NCI-H460 (cell line): ENCODE measurements around the gene NOC4L. TPM values are rescaled to one million over a fixed set of nuclear protein-coding genes. Genes with fewer than 3 reads are reported as not detected.
A peak's percentile ranks its signal among the peaks of the same experiment; 100 is the strongest.
"Not testable (repeated sequence)": the region's sequence is repeated elsewhere in the genome, so short reads cannot be mapped to it uniquely, and the experiment has no call there.

ENCODE experiments used
- DNase-seq: peaks from one replicate; pipeline ENCODE4 v3.0.0-alpha.2; 2016; ENCODE audit warnings: low read depth; ENCODE audit errors: extremely low read depth
- polyA plus RNA-seq: library from polyadenylated mRNA; depleted of rRNA; stranded (reverse); fragments of >200 nt; gene quantifications from 2 replicates; pipeline ENCODE4 v1.2.3, GENCODE V29; 2014; cell fraction: nucleus; rRNA removed
- total RNA-seq: library from RNA; depleted of rRNA; stranded (reverse); fragments of >200 nt; shearing (Covaris generic); gene quantifications from 2 replicates; pipeline ENCODE4 v1.2.3, GENCODE V29; 2014; rRNA removed

NOC4L gene
- 26.4 and 36.5 TPM in 2 replicates for total RNA-seq
- polyA plus RNA-seq: 37.2 and 37.7 TPM in 2 replicates

DNA sequence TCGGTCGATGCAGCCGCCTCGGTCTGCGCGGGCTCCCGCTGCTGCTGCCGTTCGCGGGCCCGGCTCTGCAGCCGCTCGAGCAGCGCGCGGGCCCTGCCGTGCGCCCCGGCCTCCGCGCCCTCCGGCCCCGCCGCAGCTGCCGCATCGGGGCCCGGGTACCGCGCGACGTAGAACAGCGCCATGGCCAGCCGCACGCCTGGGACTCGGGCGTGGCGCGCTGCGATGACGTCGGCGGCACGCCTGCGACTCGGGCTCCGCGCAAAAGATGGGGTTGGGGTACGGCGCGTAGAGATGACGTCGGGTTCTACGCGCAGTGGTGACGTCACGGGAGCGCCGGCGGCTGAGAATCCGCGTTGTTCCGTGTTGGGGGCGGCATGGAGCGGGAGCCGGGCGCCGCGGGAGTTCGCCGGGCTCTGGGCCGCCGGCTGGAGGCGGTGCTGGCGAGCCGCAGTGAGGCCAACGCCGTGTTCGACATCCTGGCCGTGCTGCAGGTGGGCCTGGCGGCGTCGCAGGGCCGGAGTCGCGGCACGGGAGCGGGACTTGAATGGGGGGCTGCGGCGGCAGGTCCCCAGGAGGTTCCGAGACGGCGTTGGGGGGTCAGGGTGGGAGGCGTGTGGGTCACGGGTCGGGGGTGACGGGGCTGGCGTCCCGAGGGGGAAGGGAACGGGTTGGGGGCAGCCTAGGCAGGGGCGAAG, at the start of gene NOC4L, which contains the start of gene DDX51:
TSS of gene NOC4L (plus strand) at position 343 of the 695 bp plus-strand sequence. CDS start at position 375, 32 bp downstream.
TSS of gene DDX51 (minus strand) at position 205 of the 695 bp plus-strand sequence. CDS start at position 182, 23 bp downstream.
- peak; percentile 93 for DNase-seq

DNA sequence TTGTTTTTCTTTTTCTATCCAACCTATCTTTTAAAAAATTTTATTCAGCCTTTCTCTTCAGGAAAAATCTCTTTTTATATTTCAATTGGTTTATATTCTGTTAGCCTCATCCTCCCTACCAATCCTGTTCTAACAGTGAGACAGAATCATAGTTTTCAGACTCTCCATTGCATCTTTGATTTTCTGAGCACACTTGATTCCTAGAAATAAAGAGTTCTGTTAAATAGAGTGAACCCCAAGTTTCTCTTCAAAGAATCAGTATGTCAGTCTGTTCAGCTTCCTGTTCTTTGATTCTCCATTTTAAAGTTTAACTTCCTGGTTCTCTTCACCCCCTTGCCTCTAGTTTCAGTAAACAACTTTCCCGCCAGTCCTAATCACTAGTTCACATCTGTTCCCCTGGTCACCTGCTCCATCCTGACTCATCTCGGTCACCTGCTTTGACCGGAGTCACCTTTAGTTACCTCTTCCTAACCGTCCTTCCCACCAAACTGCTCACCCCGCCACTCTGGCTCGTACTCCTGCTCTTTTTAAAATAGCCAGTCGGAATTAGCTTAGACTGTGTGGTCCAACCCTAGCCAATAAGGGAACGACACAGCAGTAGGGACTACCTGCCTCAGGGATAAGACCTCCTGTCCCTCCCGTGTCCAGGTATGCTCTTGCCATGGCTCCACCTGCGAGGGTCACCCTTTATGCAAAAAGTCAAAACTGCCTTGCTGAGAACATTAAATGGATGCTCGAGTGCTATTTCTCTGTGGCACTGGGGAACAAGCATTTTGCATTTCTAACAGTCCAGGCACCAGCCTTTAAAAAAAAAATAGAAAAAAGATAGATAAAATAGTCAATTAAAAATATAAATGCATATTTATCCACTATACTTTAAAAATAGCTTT, 48.5 kb upstream of the NOC4L start:
- DNase-seq: no peak

DNA sequence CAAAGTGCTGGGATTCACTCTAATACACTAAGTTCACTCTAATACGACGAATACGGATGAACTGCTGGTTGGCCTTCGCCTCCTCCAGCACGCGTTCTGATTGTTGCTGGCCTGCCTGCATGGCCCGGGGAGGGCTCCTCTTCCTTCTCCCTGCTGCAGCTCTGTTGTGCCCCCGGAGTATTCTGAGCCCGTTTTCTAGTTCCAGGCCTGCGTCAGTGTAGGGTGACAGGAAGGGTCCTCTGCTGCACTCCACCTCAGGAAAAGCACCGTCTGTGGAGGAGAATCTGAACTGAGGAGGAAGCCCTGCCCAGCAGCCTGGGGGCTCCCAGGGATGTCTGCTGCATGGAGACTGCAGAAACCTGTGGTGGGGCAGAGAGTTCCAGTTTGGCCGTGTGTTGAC, 44.5 kb upstream of the NOC4L start:
- no peak for DNase-seq

DNA sequence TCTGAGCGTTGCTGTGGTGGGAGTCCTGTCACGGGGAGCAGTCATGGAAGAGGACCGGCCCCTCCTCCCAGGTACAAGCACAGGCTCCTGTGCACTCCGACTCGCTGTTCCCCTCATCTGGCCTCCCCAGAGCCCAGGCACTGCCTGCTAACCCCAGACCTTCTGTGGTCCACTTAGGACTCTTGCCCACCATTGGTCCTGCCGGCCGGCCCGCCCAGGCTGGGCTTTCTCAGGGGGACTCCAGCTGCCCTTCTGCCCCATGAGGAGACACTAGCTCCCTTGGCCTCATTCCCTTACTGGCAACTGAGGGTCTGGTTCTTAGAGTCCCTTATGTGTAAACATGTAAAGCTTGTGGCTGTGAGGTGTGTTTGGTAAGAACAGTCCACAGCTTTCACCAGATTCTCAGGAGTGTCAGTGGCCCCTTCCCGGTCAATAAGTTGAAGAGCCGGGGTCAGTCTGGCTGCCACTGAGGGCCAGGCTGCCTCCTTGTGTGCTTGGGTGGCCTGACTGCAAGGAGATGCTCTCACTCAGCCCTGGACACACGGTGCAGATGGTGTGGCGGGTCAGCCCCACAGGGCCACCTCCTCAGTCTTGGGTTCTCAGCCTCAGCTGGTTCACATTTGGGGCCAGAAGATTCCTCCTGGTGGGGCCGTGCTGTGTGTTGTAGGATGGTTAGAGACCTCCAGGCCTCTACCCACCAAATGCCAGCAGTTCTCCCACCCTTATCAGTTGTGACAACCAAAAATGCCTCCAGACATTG, 43.8 kb upstream of the NOC4L start:
- no peak for DNase-seq

DNA sequence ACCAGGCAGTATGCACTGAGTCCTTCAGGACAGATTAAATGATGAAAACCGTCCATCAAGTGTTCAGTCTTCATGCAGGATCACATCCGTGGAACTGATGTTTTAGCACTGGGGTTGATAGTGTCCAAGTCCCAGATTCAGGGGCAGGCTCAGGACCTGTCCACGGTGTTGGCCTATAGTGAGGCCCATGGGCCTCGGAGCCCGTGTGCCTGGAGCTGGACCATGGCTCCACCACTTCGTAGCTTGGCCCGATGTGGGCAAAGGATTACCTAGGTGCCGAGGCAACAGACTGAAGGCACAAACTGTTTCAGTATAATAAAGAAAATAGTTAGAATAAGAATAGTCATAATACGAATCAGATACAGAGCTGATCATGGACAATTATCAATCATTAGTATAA, 42.0 kb upstream of the NOC4L start:
- no peak for DNase-seq

DNA sequence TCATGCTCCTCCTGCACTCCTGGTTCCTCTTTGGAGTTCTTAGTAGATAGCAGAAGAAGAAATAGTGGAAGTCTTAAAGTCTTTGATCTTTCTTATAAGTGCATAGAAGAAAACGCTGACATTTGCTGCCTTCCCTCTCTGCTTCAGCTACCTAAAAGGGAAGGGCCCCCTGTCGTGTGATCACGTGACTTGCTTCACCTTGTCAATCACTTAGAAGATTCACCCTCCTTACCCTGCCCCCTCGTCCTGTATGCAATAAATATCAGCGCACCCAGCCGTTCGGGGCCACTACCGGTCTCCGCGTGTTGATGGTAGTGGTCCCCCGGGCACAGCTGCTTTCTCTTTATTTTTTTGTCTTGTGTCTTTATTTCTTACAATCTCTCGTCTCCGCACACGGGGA, 41.2 kb upstream of the NOC4L start:
- DNase-seq: not testable (repeated sequence)

DNA sequence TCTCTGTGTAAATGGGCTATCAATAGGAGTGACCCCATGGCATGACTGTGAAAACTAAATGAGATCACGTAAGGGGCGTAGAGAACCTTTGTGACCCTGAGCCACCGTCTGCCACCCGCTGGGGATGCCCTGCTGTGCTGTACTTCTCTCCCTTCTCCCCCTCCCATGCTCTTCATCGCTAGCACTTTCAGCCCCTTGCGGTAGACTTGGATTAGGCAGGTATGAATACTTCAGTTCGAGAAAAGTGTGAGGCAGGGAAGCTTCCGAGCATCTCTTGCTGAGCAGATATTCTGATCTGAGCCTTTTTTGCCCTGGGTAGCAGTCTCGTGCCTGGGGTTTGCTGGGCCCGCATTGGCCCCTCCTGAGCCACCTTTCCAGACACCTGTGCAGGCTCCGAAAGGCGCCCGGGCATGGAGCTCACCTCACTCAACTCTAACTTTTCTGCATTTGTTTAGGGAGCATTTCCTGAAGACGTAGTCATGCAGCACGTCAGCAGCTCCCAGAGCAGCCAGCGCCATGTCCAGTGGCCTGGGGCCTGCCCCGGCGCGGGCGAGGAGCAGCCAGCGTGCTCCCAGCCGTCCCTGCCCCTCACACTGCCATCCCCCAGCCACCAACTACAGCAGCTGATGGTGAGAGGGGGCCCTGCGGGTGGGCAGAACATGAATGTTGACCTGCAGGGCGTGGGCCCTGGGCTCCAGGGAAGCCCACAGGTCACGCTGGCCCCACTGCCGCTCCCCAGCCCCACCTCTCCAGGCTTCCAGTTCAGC, 40.5 kb upstream of the NOC4L start:
- DNase-seq: no peak

DNA sequence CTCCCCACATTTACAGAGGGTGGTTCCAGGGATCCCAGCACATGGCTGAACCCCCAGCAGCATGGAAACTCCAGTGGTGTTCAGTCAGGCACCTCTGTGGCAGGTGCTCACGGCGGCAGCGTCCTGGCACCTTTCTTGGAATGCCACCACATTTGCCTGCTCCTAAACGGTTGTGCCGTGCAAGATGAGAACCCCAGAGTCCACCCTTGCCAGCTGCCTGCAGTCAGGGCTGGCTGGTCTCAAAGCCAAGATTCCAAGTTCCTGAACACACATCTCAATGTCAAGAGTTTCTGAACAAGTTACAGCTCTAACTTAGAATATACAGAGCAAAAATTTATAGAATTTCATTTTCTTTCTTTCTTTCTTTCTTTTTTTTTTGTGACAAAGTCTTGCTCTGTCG, 38.8 kb upstream of the NOC4L start:
- no peak for DNase-seq

DNA sequence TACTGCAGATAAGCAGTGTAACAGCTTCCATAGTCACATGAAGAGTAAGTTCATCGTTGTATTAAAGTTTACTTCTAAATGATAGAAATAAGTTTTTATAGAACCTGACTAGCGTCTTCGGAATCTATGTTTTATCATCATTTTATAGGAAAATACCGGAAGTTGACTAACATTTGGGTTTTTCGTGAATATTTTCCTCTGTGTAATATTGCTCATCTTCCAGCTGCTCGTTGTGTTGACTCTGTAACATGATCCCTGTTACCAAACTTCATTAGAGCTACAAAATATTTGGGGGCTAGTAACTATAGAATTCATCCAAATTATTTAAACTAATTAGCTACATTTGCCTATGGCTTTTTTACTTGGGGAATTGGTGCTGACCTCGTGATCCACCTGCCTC, 37.3 kb upstream of the NOC4L start:
- no peak for DNase-seq

DNA sequence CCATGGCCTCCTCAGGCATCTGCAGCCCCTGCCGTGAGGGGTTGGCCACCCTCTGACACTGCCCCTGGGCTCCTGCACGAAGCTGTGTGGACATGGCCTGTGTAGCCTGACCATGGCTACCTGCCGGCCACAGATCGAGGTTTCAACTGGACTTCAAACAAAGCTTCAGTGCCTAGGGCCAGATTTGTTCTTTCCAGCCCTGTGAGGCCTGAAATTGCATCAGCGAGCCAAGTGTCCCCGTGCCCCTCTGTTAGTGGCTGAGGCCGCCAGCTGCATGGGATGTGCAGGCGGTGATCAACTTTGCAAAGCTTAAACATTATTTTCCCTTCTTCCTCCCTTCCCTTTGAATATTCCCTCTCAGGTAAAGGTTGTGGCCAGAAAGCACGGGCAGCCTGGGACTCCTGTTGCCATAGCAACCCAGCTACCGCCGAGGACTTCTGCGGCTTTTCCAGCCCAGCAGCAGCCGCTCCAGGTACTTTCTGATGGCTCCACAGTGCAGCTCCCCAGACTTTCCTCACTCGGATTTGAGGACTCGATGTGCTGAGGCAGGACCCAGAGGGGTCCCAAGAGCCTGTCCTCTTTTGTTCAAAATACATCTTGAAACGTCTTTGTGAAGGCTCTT, 35.9 kb upstream of the NOC4L start:
- DNase-seq: no peak

DNA sequence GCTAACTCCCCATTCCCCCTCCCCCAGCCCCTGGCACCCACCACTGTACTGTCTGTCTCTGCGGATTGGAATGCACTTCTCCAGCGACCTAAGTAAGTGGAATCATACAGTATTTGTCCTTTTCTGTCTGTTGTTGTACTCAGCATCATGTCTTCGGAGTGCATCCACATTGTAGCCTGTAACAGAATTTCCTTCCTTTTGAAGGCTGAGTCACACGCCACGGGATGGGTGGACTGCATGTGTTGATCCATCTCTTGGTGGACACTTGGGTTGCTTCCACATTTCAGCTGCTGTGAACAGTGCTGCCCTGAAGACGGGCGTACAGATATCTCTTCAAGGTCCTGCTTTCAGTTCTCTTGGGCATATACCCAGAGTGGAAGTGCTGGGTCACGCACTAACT, 34.5 kb upstream of the NOC4L start:
- DNase-seq: no peak

DNA sequence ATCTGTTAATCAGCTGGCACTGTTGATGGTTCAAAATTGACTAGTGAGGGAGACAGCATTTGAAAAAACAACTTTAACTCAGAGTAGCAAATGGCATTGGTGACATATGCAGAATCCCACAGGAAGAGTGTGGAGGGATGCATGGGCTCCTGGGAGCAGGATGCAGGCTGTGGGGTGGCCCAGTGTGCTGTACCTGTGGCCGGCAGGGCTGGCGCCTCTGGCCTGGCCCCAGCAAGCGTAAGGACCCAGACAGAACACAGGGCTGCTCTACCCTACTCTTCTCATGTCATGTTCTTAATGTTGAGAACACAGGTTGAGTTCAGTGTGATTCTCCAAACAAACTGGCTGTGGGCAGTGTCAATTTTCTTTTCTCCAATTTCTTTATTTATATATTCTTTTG, 33.6 kb upstream of the NOC4L start:
- DNase-seq: no peak

DNA sequence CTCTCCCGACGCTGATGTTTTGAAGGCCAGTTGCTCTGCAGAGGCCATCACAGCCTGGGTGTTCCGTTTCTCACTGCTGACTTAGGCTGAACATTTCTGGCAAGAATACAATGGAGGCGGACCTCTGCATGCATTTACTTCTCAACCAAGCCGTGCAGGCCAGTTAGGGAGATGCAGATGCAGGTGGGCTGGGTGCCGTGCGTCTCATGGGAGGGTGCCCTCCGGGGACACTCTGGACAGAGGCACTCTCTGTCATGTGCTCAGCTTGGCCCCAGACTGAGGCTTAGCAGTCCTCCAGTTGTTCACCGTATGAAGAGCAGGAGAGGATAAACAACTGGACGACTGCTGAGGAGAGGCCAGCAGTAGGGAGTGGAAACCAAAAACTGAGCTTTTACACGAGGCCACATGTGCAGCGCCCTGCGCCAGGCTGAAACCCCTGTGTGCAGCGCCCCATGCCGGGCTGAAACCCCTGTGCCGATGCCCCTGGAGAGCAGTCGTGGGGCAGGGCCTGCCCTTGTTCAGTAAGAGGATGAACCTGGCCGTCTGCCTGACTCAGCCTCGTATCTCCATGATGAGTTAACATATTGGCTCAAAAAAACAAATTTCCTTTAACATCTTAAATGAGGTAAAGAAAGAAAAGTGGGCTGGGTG, 32.5 kb upstream of the NOC4L start:
- no peak for DNase-seq

DNA sequence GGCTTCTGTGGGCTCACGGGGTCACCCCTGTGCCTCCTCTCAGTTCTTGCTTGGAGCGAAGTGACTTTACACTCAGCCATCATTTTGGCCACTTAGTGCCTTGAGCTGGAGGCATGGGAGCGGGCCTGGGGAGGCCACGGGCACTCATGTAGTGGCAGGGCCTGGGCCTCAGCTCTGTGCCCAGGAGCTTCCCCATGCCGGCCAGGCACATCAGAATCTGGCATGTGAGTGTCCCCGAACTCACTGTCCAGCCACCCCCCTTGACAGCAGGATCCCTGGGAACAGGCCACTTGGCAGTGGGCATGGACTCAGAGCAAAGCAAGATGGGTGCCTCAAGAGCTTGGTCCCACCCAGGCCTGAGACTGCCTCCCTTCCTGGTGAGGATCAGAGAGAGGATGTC, 29.6 kb upstream of the NOC4L start:
- no peak for DNase-seq

DNA sequence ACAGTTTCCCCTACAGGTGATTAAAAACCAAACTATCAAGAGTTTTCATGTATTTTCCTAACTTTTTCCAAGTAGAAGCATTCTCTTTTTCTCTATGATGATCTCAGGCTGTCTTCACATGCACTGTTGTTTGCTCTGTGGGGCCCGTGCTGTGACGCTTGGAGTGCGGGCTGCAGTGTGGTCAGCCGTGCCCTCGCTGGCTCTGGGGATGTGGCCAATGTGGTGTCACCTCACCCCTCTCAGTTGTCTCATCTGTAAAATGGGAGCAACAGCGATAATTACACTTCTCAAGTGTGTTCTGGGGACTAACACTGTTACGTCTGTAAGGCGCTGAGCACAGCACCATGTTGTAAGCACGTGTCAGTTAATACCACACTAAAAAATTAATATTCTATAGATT, 28.8 kb upstream of the NOC4L start:
- no peak for DNase-seq

DNA sequence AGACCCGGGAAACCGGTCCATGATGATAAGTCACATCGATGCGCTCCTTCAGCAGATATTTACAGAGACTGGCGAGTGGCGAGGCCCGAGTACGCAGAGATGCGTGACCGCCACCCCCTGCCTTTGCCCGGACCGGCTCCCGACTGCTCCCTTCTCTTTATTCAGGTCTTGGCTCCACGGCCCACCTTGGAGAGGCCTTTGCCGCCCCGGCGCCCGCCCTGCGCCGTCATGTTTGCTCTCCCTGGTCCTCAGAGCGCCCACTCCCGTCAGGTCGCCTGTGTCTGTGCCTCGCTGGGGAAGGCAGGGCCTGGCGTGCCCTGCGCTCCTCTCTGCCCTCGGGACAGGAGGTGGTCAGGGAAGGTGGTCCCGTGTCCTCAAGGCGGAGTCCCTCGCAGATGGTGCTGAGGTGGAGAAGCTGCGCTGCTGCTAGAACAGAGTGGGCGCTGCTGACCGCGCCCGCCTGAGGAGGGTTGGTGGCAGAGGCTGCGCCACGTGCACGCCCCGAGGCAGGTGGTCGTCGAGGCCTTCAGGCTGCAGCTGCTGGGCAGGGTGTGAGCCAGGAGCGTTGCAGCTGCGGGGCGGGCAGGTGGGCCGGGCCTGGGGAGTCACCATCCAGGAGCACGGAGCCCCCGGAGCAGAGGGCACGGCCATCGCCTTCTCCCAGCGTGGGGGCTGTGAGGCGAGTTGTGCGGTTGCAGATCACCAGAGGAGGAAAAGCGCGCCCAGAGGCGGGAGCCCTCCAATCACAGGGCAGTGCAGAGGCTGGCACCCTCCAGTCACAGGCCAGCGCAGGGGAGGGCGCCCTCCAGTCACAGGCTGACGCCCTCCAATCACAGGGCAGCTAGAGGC, 27.3 kb upstream of the NOC4L start:
- no peak for DNase-seq

DNA sequence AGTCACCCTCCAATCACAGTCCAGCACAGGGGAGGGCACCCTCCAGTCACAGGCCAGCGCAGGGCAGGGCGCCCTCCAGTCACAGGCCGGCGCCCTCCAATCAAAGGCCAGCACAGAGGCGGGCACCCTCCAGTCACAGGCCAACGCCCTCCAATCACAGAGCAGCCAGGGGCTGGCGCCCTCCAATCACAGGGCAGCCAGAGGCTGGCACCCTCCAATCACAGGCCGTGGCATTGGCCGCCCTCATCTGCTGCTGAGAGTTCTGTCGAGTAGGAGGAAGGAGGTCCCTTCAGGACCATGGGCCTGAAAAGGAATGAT, 26.7 kb upstream of the NOC4L start:
- DNase-seq: no peak

DNA sequence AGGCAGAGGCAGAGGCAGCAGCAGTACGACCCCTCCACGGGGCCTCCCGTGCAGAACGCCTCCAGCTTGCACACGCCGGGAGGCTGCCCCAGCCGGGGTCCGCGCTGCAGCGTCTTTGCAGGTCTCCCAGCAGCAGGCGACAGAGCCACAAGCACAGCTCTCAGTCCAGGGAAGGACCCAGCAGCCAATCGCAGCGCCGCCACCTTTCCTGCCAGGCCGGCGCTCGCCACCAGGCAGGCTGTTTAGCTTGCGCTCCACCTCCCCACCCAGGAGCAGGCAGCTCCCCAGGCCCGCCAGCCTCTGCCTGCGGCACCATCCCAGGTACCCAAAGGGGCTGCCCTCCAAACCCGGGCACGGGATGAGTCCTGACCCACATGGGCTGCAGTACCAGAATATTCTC, 25.4 kb upstream of the NOC4L start:
- DNase-seq: no peak

DNA sequence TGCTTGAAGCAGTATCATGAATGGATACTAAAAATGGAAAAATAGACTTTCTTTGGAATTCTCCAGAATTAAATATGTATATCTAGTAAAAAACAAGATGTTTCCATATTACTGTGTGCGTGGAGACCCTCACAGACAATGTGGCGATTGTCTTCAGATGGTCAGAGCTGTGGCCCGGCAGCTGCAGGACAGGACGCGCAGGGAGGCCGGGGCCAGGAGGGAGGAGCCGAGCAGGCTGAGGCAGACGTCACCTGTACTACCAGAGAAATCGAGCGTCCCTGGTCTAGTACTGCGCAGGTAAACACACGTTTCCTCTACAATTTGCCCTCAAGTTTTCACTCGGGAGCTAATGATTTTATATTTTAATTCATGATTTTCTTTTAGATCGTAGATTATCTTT, 23.0 kb upstream of the NOC4L start:
- no peak for DNase-seq
